DND-41 (cell line): ENCODE data around the gene FBXW10B.
"Not testable (repeated sequence)": the region's sequence is repeated elsewhere in the genome, so short reads cannot be mapped to it uniquely, and the experiment has no call there.

Experiments used
- ATAC-seq: fragments of 200-7000 bp; cut with Tn5 transposase; 3 replicates; pipeline ENCODE4 v1.9.1; 2021; ENCODE audit warnings: low read depth; ENCODE audit not compliant: insufficient read depth
- DNase-seq: peaks from one replicate; pipeline ENCODE4 v3.0.0-alpha.2; 2020
- H2AFZ ChIP-seq: 2 replicates; pipeline ENCODE4 v1.6.0; 2012; ENCODE audit warnings: low read depth, low read length
- H3K27ac ChIP-seq: 2 replicates; pipeline ENCODE4 v1.5.1; 2012; ENCODE audit warnings: low read length, inconsistent platforms
- H3K27me3 ChIP-seq: fragments of 200-600 bp; sonication (generic); 2 replicates; pipeline ENCODE4 v1.6.0; 2012; ENCODE audit warnings: low read length, mild to moderate bottlenecking, inconsistent platforms; ENCODE audit not compliant: insufficient read depth, poor library complexity
- H3K36me3 ChIP-seq: 2 replicates; pipeline ENCODE4 v1.5.1; 2012; ENCODE audit warnings: low read length, inconsistent platforms; ENCODE audit not compliant: insufficient read depth
- H3K4me1 ChIP-seq: 2 replicates; pipeline ENCODE4 v1.5.1; 2012; ENCODE audit warnings: mild to moderate bottlenecking, low read length; ENCODE audit not compliant: insufficient read depth
- H3K4me2 ChIP-seq: 2 replicates; pipeline ENCODE4 v1.6.0; 2012; ENCODE audit warnings: mild to moderate bottlenecking, moderate library complexity, low read length, inconsistent platforms; ENCODE audit not compliant: insufficient read depth
- H3K4me3 ChIP-seq, 2 experiments: fragments of 200-600 bp in 1 of 2; shearing (Covaris generic) in 1 of 2; 2 replicates each; pipeline ENCODE4 v1.5.1; 2012 to 2016; ENCODE audit warnings: inconsistent platforms in 2 of 2, low read length in 2 of 2, mild to moderate bottlenecking in 2 of 2, low read depth in 1 of 2, moderate library complexity in 1 of 2
- H3K79me2 ChIP-seq: 2 replicates; pipeline ENCODE4 v1.6.0; 2012; ENCODE audit warnings: low read length, inconsistent platforms; ENCODE audit not compliant: insufficient read depth
- H3K9ac ChIP-seq: 2 replicates; pipeline ENCODE4 v1.6.0; 2012; ENCODE audit warnings: low read depth, mild to moderate bottlenecking, inconsistent platforms, low read length, moderate library complexity
- H3K9me3 ChIP-seq: 2 replicates; pipeline ENCODE4 v1.5.1; 2012; ENCODE audit warnings: low read length, moderate library complexity, mild to moderate bottlenecking, inconsistent platforms; ENCODE audit not compliant: insufficient read depth, severe bottlenecking
- H4K20me1 ChIP-seq: 2 replicates; pipeline ENCODE4 v1.6.0; 2012; ENCODE audit warnings: low read length; ENCODE audit not compliant: insufficient read depth
- CTCF ChIP-seq: IDR thresholded peaks from 2 replicates; pipeline ENCODE4 v1.5.1; 2012; ENCODE audit warnings: borderline replicate concordance, low read length, moderate library complexity, mild to moderate bottlenecking; ENCODE audit not compliant: poor library complexity, severe bottlenecking; ENCODE audit errors: extremely low read depth
- EZH2 ChIP-seq: IDR thresholded peaks from 3 replicates; pipeline ENCODE4 v1.6.1; 2012; ENCODE audit warnings: borderline replicate concordance, low read depth, mild to moderate bottlenecking, moderate library complexity, low read length, inconsistent platforms; ENCODE audit not compliant: severe bottlenecking

The FBXW10B gene

GRCh38 chr17:15648386-15648785 is 28.9 kb upstream of the FBXW10B start:
- Histone ChIP-seq H3K4me3 (no peak overlapping the region), H3K27me3 (no peaks in the 10 kb centered on the region), H3K9me3 (no peaks in the 10 kb centered on the region), H3K4me1 (no peaks in the 10 kb centered on the region), H3K4me2 (no peak overlapping the region), H3K27ac (no peak overlapping the region), H3K9ac (no peak overlapping the region), H4K20me1 (no peaks in the 10 kb centered on the region), H3K79me2 (no peaks in the 10 kb centered on the region), H3K36me3 (no peaks in the 10 kb centered on the region), H2AFZ (no peak overlapping the region)
- ATAC-seq, result no peak
- TF ChIP-seq EZH2 (no peak), CTCF (no peak)
- no peak for DNase-seq

- not testable (repeated sequence) for H3K9ac ChIP-seq, H2AFZ ChIP-seq, H3K79me2 ChIP-seq, H3K9me3 ChIP-seq, H4K20me1 ChIP-seq, DNase-seq, H3K4me3 ChIP-seq, H3K4me2 ChIP-seq, H3K27me3 ChIP-seq, ATAC-seq, H3K36me3 ChIP-seq, H3K4me1 ChIP-seq, H3K27ac ChIP-seq
Measured at GRCh38 chr17:15645942-15646312, 26.4 kb upstream of the FBXW10B start.

GRCh38 chr17:15645099-15645941 is 25.8 kb upstream of the FBXW10B start:
- DNase-seq, H3K4me1 ChIP-seq, H3K9me3 ChIP-seq, H3K9ac ChIP-seq, H3K36me3 ChIP-seq, H3K27me3 ChIP-seq, H2AFZ ChIP-seq, H3K79me2 ChIP-seq, H4K20me1 ChIP-seq, H3K4me2 ChIP-seq, ATAC-seq, H3K4me3 ChIP-seq, H3K27ac ChIP-seq: not testable (repeated sequence)

- H3K79me2 ChIP-seq, H3K27me3 ChIP-seq, ATAC-seq, H3K4me2 ChIP-seq, H4K20me1 ChIP-seq, H3K36me3 ChIP-seq, H3K9me3 ChIP-seq, H2AFZ ChIP-seq, H3K4me3 ChIP-seq, H3K4me1 ChIP-seq, H3K27ac ChIP-seq, DNase-seq, H3K9ac ChIP-seq: not testable (repeated sequence)
Measured at GRCh38 chr17:15642505-15643251, 23.2 kb upstream of the FBXW10B start.

GRCh38 chr17:15642014-15642413 is 22.5 kb upstream of the FBXW10B start:
- H3K4me2 ChIP-seq, H3K36me3 ChIP-seq, H2AFZ ChIP-seq, H3K4me3 ChIP-seq, DNase-seq, H4K20me1 ChIP-seq, H3K27me3 ChIP-seq, H3K27ac ChIP-seq, H3K79me2 ChIP-seq, ATAC-seq, H3K9ac ChIP-seq, H3K4me1 ChIP-seq, H3K9me3 ChIP-seq: not testable (repeated sequence)

- H3K79me2 ChIP-seq, H3K27me3 ChIP-seq, H3K4me3 ChIP-seq, DNase-seq, H3K9ac ChIP-seq, H2AFZ ChIP-seq, H3K4me2 ChIP-seq, H3K9me3 ChIP-seq, ATAC-seq, H3K36me3 ChIP-seq, H3K27ac ChIP-seq, H4K20me1 ChIP-seq, H3K4me1 ChIP-seq: not testable (repeated sequence)
Measured at GRCh38 chr17:15630930-15631453, 11.5 kb upstream of the FBXW10B start.

GRCh38 chr17:15629991-15630390 is 10.5 kb upstream of the FBXW10B start:
- H3K27me3 ChIP-seq, H3K4me2 ChIP-seq, H3K9ac ChIP-seq, H3K4me3 ChIP-seq, DNase-seq, ATAC-seq, H3K27ac ChIP-seq, H3K79me2 ChIP-seq, H3K4me1 ChIP-seq, H3K36me3 ChIP-seq, H4K20me1 ChIP-seq, H3K9me3 ChIP-seq, H2AFZ ChIP-seq: not testable (repeated sequence)
